Ovary (tissue), 3 donors: ENCODE data around the gene WIPF1.

ENCODE experiments used
- CTCF ChIP-seq, 3 donors: fragments of 450-650 bp in 2 of 3; fragments of 200-600 bp in 1 of 3; IDR thresholded peaks; one replicate each; pipeline versions ENCODE4 v1.5.1 to v1.8.0; 2016 to 2022; ENCODE audit warnings: antibody characterized with exemption in 3 of 3, mild to moderate bottlenecking in 1 of 3
- EP300 ChIP-seq: sonication (generic); formaldehyde crosslinking; IDR thresholded peaks from one replicate; pipeline ENCODE4 v1.6.1; 2017; ENCODE audit warnings: antibody characterized with exemption
- POLR2A ChIP-seq: fragments of 450-650 bp; IDR thresholded peaks from one replicate; pipeline ENCODE4 v1.6.1; 2017; ENCODE audit warnings: antibody characterized with exemption, mild to moderate bottlenecking, moderate library complexity
- donor health status: DM: no; HTN: no; CAD: no.

GRCh38 chr2:174611854-174612253 lies 14.2 kb upstream of the WIPF1 start:
- TF ChIP-seq CTCF (IDR thresholded peaks at IDR 0.05) (no peak), POLR2A (no peak), EP300 (no peak)
